Panc1 (cell line): ENCODE measurements around the gene FBN1. TPM values are rescaled to one million over a fixed set of nuclear protein-coding genes. Genes with fewer than 3 reads are reported as not detected.

Experiments used
- ATAC-seq: fragments of 200-7000 bp; cut with Tn5 transposase; 2 replicates; pipeline ENCODE4 v1.9.1; 2020; ENCODE audit warnings: mild to moderate bottlenecking, moderate library complexity
- BruUV-seq: library from RNA; stranded (reverse); fragments of 400-500 nt; replicated peaks from 2 replicates; lab custom pipeline; 2021; lab: Mats Ljungman, UMichigan
- CTCF ChIA-PET: fragments of 300-600 bp; sonication (Branson Sonifier 250); formaldehyde crosslinking; loops from one replicate; lab custom pipeline; 2022; ENCODE audit warnings: antibody characterized with exemption; lab: Charles Lee
- POLR2A ChIA-PET: fragments of 300-600 bp; sonication (Branson Sonifier 250); formaldehyde crosslinking; loops from one replicate; lab custom pipeline; 2022; ENCODE audit warnings: antibody characterized with exemption; lab: Charles Lee
- DNase-seq: peaks from one replicate; pipeline ENCODE4 v3.0.0-alpha.2; 2010; ENCODE audit warnings: low read depth, low spot score
- H3K27ac ChIP-seq: 2 replicates; pipeline ENCODE4 v1.5.1; 2011; ENCODE audit warnings: mild to moderate bottlenecking, low read length, inconsistent platforms
- H3K27me3 ChIP-seq: fragments of 200-500 bp; sonication (Bioruptor generic); 2 replicates; pipeline ENCODE4 v1.6.0; 2014; ENCODE audit warnings: low read length, inconsistent platforms; ENCODE audit not compliant: control insufficient read depth, insufficient read depth
- H3K36me3 ChIP-seq: fragments of 200-500 bp; sonication (Bioruptor generic); 2 replicates; pipeline ENCODE4 v1.5.1; 2014; ENCODE audit warnings: inconsistent platforms, mild to moderate bottlenecking, low read length, moderate library complexity; ENCODE audit not compliant: control insufficient read depth, insufficient read depth
- H3K4me1 ChIP-seq: 2 replicates; pipeline ENCODE4 v1.5.1; 2011; ENCODE audit warnings: inconsistent platforms, mild to moderate bottlenecking, low read length, moderate library complexity; ENCODE audit not compliant: control insufficient read depth, insufficient read depth
- H3K4me3 ChIP-seq, 2 experiments: 2 replicates each; pipeline ENCODE4 v1.5.1; 2011 to 2012; ENCODE audit warnings: low read depth in 2 of 2, low read length in 2 of 2, mild to moderate bottlenecking in 2 of 2, inconsistent platforms in 1 of 2, moderate library complexity in 1 of 2
- H3K9me3 ChIP-seq: fragments of 200-500 bp; sonication (Bioruptor generic); 2 replicates; pipeline ENCODE4 v1.5.1; 2014; ENCODE audit warnings: low read depth, mild to moderate bottlenecking, inconsistent platforms, low read length, moderate library complexity; ENCODE audit not compliant: control insufficient read depth, insufficient read depth
- CTCF ChIP-seq: fragments of 450-650 bp; IDR thresholded peaks from 2 replicates; pipeline ENCODE4 v1.5.1; 2017; ENCODE audit warnings: mild to moderate bottlenecking
- POLR2AphosphoS5 ChIP-seq: IDR thresholded peaks from 2 replicates; pipeline ENCODE4 v1.6.1; 2012; ENCODE audit warnings: mild to moderate bottlenecking, low read depth, low read length, moderate library complexity
- REST ChIP-seq, 2 experiments: IDR thresholded peaks; 2 replicates each; pipeline ENCODE4 v1.6.1; 2011 to 2012; ENCODE audit warnings: low read depth in 2 of 2, control low read depth in 1 of 2, low read length in 1 of 2, mild to moderate bottlenecking in 1 of 2, moderate library complexity in 1 of 2; ENCODE audit not compliant: insufficient read depth in 1 of 2
- SIN3A ChIP-seq: IDR thresholded peaks from 2 replicates; pipeline ENCODE4 v1.6.1; 2012; ENCODE audit warnings: low read depth, mild to moderate bottlenecking, low read length, moderate library complexity, borderline replicate concordance; ENCODE audit not compliant: insufficient read depth
- TCF7L2 ChIP-seq: IDR thresholded peaks from 2 replicates; pipeline ENCODE4 v1.6.1; 2011; ENCODE audit warnings: mild to moderate bottlenecking, low read depth, low read length, inconsistent platforms
- in situ Hi-C: cut with HindIII; loops from 2 replicates; pipeline ENCODE4 v1.10.0; 2016; ENCODE audit warnings: low sequenced_read_pairs, low pct_unique_long_range_greater_than_20kb
- intact Hi-C: fragments of 100-400 bp; cut with micrococcal nuclease; formaldehyde crosslinking; loops from one replicate; pipeline ENCODE4 v1.10.0; 2022; ENCODE audit not compliant: unreplicated experiment
- total RNA-seq: library from RNA; stranded (reverse); gene quantifications from one replicate; pipeline ENCODE4 v1.2.1, GENCODE V29; 2021; ENCODE audit not compliant: unreplicated experiment

Gene FBN1
- total RNA-seq, 1 experiment from 2014 or later: 0.46 TPM

- intact Hi-C loops (no loop called here), in situ Hi-C loops (no loop called here)
- CTCF ChIA-PET: no interaction called here
- POLR2A ChIA-PET: no interaction called here
- H3K27me3 ChIP-seq: peaks cover 2% of the 10 kb centered on the region
- TF ChIP-seq POLR2AphosphoS5: no peak
- no peak for TF ChIP-seq TCF7L2
- no peak for TF ChIP-seq SIN3A
- no peak for TF ChIP-seq REST (IDR thresholded peaks at IDR 0.05; ENCODE audit: insufficient read depth in 1 of 2, low read depth in 2 of 2, low read length in 1 of 2)
- TF ChIP-seq CTCF: no peak
- H3K4me3 ChIP-seq: no peak overlapping the region
- BruUV-seq: no TSS peak
- ATAC-seq: no peak
- no peak for DNase-seq
- H3K4me1 ChIP-seq: no peaks in the 10 kb centered on the region
- no peaks in the 10 kb centered on the region for H3K9me3 ChIP-seq
- no peaks in the 10 kb centered on the region for H3K36me3 ChIP-seq
- no peak overlapping the region for H3K27ac ChIP-seq
These were observed 129.4 kb downstream of the FBN1 start for GRCh38 chr15:48516121-48516520.

- no TSS peak for BruUV-seq
- ChIA-PET CTCF (no interaction called here), POLR2A (no interaction called here)
- no peaks in the 10 kb centered on the region for H3K9me3 ChIP-seq
- no peaks in the 10 kb centered on the region for H3K36me3 ChIP-seq
- ATAC-seq (no peak), DNase-seq (no peak)
- in situ Hi-C loops: no loop called here
- no peak for TF ChIP-seq REST (IDR thresholded peaks at IDR 0.05; ENCODE audit: insufficient read depth in 1 of 2, low read depth in 2 of 2, low read length in 1 of 2)
- no peak for TF ChIP-seq TCF7L2
- no peak for TF ChIP-seq POLR2AphosphoS5
- TF ChIP-seq SIN3A: no peak
- no peak for TF ChIP-seq CTCF
- intact Hi-C loops: no loop called here
- H3K4me3 ChIP-seq: no peak overlapping the region
- H3K27me3 ChIP-seq: peaks cover 2% of the 10 kb centered on the region
- no peaks in the 10 kb centered on the region for H3K4me1 ChIP-seq
- H3K27ac ChIP-seq: no peak overlapping the region
These were observed 130.0 kb downstream of the FBN1 start for GRCh38 chr15:48515500-48515899.
